ENCODE measurements around the gene STPG3.

STPG3 gene

GRCh38 chr9:137302449-137303150, 51.5 kb downstream of the STPG3 start:
- peak overlapping the region; percentile 31; the same call in 1 of the 2 replicates for H3K9ac ChIP-seq (ENCODE audit: low read length)

More at GRCh38 chr9:137302449-137303150, 51.5 kb downstream of the STPG3 start:
- H3K4me3 ChIP-seq (ENCODE audit: low read length): peak overlapping the region; percentile 44; the same call in 1 of the 2 replicates
- H3K9me2 ChIP-seq (replicated peaks; ENCODE audit: insufficient read depth, low read length): no peaks in the 10 kb centered on the region
- H3K36me3 ChIP-seq (replicated peaks; ENCODE audit: insufficient read depth, low read length): no peaks in the 10 kb centered on the region
- 0 out of 2 replicates have a peak, but pooled peaks cover 3% of the 10 kb centered on the region for H3K4me1 ChIP-seq (ENCODE audit: low read length)
- no peak overlapping the region for H3K27ac ChIP-seq (ENCODE audit: low read length)
- no peaks in the 10 kb centered on the region for H3K9me3 ChIP-seq (replicated peaks; ENCODE audit: insufficient read depth, low read length)
- peak overlapping the region; percentile 69 for H2AFZ ChIP-seq (ENCODE audit: low read length)
- H3K27me3 ChIP-seq (replicated peaks; ENCODE audit: insufficient read depth, low read length): peaks cover 55% of the 10 kb centered on the region
- TF ChIP-seq CTCF (IDR thresholded peaks at IDR 0.05; ENCODE audit: low read length) (peak; percentile 47), EZH2phosphoT487 (IDR thresholded peaks at IDR 0.05; ENCODE audit: low read length) (no peak), EZH2 (optimal IDR thresholded peaks at IDR 0.05; ENCODE audit: low read depth, low read length) (no peak)
- no peak for DNase-seq
- no peaks in the 10 kb centered on the region for H4K20me1 ChIP-seq (ENCODE audit: insufficient read depth, low read length)
- H3K79me2 ChIP-seq (ENCODE audit: low read length): no peaks in the 10 kb centered on the region
- H3F3A ChIP-seq (ENCODE audit: insufficient read depth, low read length): peaks cover 7% of the 10 kb centered on the region; the same call in 1 of the 2 replicates
- H3K4me2 ChIP-seq (ENCODE audit: low read depth, low read length): peak overlapping the region; percentile 69; the same call in 1 of the 2 replicates

Data from MM.1S (cell line).